GM18870 (cell line): ENCODE measurements around the gene VPS25.

Experiments used
- ATAC-seq: cut with Tn5 transposase; IDR thresholded peaks from one replicate; pipeline ENCODE4 v1.9.1; 2021; ENCODE audit warnings: moderate library complexity; ENCODE audit not compliant: unreplicated experiment

The VPS25 gene

GRCh38 chr17:42792545-42792944, 19.3 kb downstream of the VPS25 start:
- no peak for ATAC-seq

- ATAC-seq: no peak
Observed at GRCh38 chr17:42795061-42795460, 21.8 kb downstream of the VPS25 start.

- no peak for ATAC-seq
Observed at GRCh38 chr17:42795465-42795864, 22.2 kb downstream of the VPS25 start.

GRCh38 chr17:42796066-42796758, 23.0 kb downstream of the VPS25 start:
- no peak for ATAC-seq

- no peak for ATAC-seq
Observed at GRCh38 chr17:42797067-42798007, 24.1 kb downstream of the VPS25 start.

GRCh38 chr17:42798011-42798382, 24.7 kb downstream of the VPS25 start:
- ATAC-seq: no peak

GRCh38 chr17:42798383-42799380, 25.4 kb downstream of the VPS25 start, which contains the start of the genes CNTD1 and COA3:
Gene CNTD1, plus strand, starts transcription at chr17:42798861. Its CDS starts 207 bp downstream, at chr17:42799068.
Gene COA3, minus strand, starts transcription at chr17:42798704. Its CDS starts 23 bp downstream, at chr17:42798681.
- ATAC-seq: no peak

- no peak for ATAC-seq
Observed at GRCh38 chr17:42803074-42803883, 30.0 kb downstream of the VPS25 start.

- ATAC-seq: no peak
Observed at GRCh38 chr17:42804918-42805367, 31.7 kb downstream of the VPS25 start.

- no peak for ATAC-seq
Observed at GRCh38 chr17:42806249-42806648, 33.0 kb downstream of the VPS25 start.

GRCh38 chr17:42809250-42809649, 36.0 kb downstream of the VPS25 start:
- ATAC-seq: no peak

GRCh38 chr17:42814633-42815399, 41.6 kb downstream of the VPS25 start:
- ATAC-seq: no peak

GRCh38 chr17:42817866-42818265, 44.6 kb downstream of the VPS25 start:
- ATAC-seq: no peak

- no peak for ATAC-seq
Observed at GRCh38 chr17:42818379-42818778, 45.1 kb downstream of the VPS25 start.

- no peak for ATAC-seq
Observed at GRCh38 chr17:42819939-42820535, 46.8 kb downstream of the VPS25 start.

GRCh38 chr17:42821176-42821575, 47.9 kb downstream of the VPS25 start:
- no peak for ATAC-seq

- no peak for ATAC-seq
Observed at GRCh38 chr17:42827472-42827871, 54.2 kb downstream of the VPS25 start.
